ENCODE measurements around the gene STRADA. TPM values are rescaled to one million over a fixed set of nuclear protein-coding genes. Genes with fewer than 3 reads are reported as not detected.

STRADA gene
- total and polyA plus RNA-seq, 9 of the 15 experiments (the other 6 are each of a cell fraction or from before 2014, with no cell fraction given), result 6.6 to 33.0 (median 20.5) TPM

DNA sequence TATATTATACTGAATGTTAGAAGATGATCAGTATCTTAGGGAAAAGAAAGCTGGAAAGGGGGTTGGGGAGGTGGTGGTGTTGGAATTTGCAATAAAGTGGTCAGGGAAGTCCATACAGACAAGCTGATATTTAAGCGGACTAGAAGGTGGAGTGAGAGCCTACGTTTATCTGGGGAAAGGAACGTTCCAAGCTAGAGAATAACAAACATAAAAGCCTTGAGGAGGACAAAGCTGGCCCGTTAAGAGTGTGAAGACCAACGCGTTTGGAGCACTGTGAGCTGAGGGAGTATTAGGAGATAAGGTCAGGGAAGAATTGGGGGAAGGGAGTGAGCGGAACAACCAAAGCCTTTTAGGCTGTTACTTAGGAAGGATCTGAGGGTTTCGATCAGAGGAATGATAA lies 33.8 kb upstream of the STRADA start (continued):
- TF ChIP-seq, protein P1, sequence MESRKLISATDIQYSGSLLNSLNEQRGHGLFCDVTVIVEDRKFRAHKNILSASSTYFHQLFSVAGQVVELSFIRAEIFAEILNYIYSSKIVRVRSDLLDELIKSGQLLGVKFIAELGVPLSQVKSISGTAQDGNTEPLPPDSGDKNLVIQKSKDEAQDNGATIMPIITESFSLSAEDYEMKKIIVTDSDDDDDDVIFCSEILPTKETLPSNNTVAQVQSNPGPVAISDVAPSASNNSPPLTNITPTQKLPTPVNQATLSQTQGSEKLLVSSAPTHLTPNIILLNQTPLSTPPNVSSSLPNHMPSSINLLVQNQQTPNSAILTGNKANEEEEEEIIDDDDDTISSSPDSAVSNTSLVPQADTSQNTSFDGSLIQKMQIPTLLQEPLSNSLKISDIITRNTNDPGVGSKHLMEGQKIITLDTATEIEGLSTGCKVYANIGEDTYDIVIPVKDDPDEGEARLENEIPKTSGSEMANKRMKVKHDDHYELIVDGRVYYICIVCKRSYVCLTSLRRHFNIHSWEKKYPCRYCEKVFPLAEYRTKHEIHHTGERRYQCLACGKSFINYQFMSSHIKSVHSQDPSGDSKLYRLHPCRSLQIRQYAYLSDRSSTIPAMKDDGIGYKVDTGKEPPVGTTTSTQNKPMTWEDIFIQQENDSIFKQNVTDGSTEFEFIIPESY (CRISPR knock-in tag; IDR thresholded peaks at IDR 0.05), result no peak
- TF ChIP-seq, protein P2, sequence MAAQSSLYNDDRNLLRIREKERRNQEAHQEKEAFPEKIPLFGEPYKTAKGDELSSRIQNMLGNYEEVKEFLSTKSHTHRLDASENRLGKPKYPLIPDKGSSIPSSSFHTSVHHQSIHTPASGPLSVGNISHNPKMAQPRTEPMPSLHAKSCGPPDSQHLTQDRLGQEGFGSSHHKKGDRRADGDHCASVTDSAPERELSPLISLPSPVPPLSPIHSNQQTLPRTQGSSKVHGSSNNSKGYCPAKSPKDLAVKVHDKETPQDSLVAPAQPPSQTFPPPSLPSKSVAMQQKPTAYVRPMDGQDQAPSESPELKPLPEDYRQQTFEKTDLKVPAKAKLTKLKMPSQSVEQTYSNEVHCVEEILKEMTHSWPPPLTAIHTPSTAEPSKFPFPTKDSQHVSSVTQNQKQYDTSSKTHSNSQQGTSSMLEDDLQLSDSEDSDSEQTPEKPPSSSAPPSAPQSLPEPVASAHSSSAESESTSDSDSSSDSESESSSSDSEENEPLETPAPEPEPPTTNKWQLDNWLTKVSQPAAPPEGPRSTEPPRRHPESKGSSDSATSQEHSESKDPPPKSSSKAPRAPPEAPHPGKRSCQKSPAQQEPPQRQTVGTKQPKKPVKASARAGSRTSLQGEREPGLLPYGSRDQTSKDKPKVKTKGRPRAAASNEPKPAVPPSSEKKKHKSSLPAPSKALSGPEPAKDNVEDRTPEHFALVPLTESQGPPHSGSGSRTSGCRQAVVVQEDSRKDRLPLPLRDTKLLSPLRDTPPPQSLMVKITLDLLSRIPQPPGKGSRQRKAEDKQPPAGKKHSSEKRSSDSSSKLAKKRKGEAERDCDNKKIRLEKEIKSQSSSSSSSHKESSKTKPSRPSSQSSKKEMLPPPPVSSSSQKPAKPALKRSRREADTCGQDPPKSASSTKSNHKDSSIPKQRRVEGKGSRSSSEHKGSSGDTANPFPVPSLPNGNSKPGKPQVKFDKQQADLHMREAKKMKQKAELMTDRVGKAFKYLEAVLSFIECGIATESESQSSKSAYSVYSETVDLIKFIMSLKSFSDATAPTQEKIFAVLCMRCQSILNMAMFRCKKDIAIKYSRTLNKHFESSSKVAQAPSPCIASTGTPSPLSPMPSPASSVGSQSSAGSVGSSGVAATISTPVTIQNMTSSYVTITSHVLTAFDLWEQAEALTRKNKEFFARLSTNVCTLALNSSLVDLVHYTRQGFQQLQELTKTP (IDR thresholded peaks at IDR 0.05; ENCODE audit: low read depth in 1 of 2, partially characterized antibody in 2 of 2), result peak in 1 of 2 experiments; percentile 31
- TF ChIP-seq YBX1 (IDR thresholded peaks at IDR 0.05), result no peak
- no peak for TF ChIP-seq BACH1 (tag; IDR thresholded peaks at IDR 0.05)
- no peak for TF ChIP-seq ZNF274 (IDR thresholded peaks at IDR 0.05; ENCODE audit: borderline replicate concordance, low read depth, low read length)
- peak; percentile 45 for TF ChIP-seq ARID1B (IDR thresholded peaks at IDR 0.05)
- no peak for TF ChIP-seq RAD51 (IDR thresholded peaks at IDR 0.05; ENCODE audit: borderline replicate concordance, low read depth)
- TF ChIP-seq, protein P3, sequence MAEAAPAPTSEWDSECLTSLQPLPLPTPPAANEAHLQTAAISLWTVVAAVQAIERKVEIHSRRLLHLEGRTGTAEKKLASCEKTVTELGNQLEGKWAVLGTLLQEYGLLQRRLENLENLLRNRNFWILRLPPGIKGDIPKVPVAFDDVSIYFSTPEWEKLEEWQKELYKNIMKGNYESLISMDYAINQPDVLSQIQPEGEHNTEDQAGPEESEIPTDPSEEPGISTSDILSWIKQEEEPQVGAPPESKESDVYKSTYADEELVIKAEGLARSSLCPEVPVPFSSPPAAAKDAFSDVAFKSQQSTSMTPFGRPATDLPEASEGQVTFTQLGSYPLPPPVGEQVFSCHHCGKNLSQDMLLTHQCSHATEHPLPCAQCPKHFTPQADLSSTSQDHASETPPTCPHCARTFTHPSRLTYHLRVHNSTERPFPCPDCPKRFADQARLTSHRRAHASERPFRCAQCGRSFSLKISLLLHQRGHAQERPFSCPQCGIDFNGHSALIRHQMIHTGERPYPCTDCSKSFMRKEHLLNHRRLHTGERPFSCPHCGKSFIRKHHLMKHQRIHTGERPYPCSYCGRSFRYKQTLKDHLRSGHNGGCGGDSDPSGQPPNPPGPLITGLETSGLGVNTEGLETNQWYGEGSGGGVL (CRISPR knock-in tag; IDR thresholded peaks at IDR 0.05), result no peak
- 0 out of 2 replicates have a peak, but pooled peaks have one; percentile 5 for TF ChIP-seq MXI1 (IDR thresholded peaks at IDR 0.05; ENCODE audit: low read depth, low read length)
- TF ChIP-seq THRAP3 (IDR thresholded peaks at IDR 0.05; ENCODE audit: borderline replicate concordance), result no peak
- no peak for TF ChIP-seq RBM25 (IDR thresholded peaks at IDR 0.05; ENCODE audit: low read depth, low read length, severe bottlenecking)
- TF ChIP-seq ILK (tag; IDR thresholded peaks at IDR 0.05; ENCODE audit: borderline replicate concordance, low read depth), result no peak
- TF ChIP-seq TAF9B (IDR thresholded peaks at IDR 0.05; ENCODE audit: partially characterized antibody), result peak; percentile 26
- no peak for TF ChIP-seq PHTF2 (CRISPR knock-in tag; IDR thresholded peaks at IDR 0.05)
- TF ChIP-seq EZH2 (IDR thresholded peaks at IDR 0.05; ENCODE audit: borderline replicate concordance, low read depth, low read length), result no peak
- TF ChIP-seq HEY1 (CRISPR knock-in tag; IDR thresholded peaks at IDR 0.05; ENCODE audit: borderline replicate concordance), result no peak
- TF ChIP-seq ZNF766 (CRISPR knock-in tag; conservative IDR thresholded peaks at IDR 0.05), result no peak
- no peak for TF ChIP-seq SNIP1 (IDR thresholded peaks at IDR 0.05; ENCODE audit: low read depth)
- no peak for TF ChIP-seq ZNF184 (CRISPR knock-in tag; IDR thresholded peaks at IDR 0.05)
- peak; percentile 47; the same call in 1 of the 2 replicates for TF ChIP-seq ARID2 (IDR thresholded peaks at IDR 0.05)
- TF ChIP-seq KAT8 (IDR thresholded peaks at IDR 0.05; ENCODE audit: low read depth), result no peak
- TF ChIP-seq HDAC1 (IDR thresholded peaks at IDR 0.05), result peak in 1 of 2 experiments; percentile 46; a peak in 1 of 4 replicates
- TF ChIP-seq CBX2 (IDR thresholded peaks at IDR 0.05; ENCODE audit: insufficient read depth, low read length, poor library complexity, severe bottlenecking), result no peak

Measured in K562 (cell line).